HG02884 (cell line): ENCODE measurements around the gene MYBBP1A.

ENCODE experiments used
- ATAC-seq: cut with Tn5 transposase; IDR thresholded peaks from one replicate; pipeline ENCODE4 v1.9.1; 2021; ENCODE audit warnings: mild to moderate bottlenecking, moderate library complexity; ENCODE audit not compliant: unreplicated experiment

Gene MYBBP1A

GRCh38 chr17:4505187-4505586 is 50.0 kb downstream of the MYBBP1A start:
- no peak for ATAC-seq

DNA sequence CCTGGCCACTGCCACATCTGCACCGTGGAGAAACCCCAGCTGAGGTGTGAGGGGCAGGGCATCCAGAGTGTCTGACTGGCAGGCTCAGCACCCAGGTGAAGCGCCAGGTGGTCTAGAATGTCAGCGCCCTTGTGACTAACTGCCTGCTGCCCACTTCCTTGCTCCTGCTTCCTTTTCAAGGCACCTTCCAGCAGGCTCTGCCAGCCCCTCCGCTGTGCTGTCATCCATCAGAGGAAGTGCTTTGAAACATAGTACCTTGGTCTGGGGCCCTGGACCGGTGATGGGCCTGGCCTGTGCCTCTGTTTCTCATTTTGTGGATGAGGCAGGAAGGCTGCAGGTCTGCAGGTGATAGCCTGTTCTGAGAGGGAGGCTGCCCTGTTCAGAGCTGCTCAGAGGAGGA is 51.0 kb downstream of the MYBBP1A start:
- no peak for ATAC-seq

- ATAC-seq = no peak
Measured at GRCh38 chr17:4503283-4504025, 51.7 kb downstream of the MYBBP1A start.

GRCh38 chr17:4502466-4503154 is 52.6 kb downstream of the MYBBP1A start:
- no peak for ATAC-seq

DNA sequence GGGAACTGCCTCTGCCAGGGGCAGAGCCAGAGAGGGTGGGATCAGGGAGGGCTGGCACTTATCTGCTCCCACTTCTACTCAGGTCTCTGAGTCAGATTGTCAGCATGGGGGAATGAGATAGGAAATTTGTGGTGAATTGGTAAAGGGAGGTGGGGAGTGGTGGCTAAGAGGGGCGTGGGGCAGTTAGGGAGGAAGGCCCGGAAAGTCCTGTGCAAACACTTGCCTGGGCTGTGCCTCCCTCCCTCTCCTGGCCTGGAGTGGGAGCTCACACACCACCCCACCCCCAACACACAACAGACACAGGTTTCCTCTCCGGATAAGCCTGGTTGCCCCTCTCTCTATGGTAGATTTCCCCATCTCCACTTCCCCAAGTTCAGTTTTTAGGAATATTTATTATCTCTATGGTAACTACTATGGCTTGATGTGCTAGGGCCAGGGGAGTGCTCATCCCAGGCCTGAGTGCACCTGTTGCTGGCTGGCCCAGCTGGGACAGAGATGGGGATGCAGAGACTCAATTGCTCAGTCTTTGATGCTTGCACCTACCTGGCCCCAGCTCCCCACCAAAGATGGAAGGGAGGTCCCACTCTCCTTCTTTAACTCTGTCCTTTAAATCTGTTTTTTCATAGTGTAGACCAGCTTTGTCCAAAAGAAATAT is 53.8 kb downstream of the MYBBP1A start:
- no peak for ATAC-seq

GRCh38 chr17:4500191-4500571 is 55.0 kb downstream of the MYBBP1A start:
- ATAC-seq = no peak

DNA sequence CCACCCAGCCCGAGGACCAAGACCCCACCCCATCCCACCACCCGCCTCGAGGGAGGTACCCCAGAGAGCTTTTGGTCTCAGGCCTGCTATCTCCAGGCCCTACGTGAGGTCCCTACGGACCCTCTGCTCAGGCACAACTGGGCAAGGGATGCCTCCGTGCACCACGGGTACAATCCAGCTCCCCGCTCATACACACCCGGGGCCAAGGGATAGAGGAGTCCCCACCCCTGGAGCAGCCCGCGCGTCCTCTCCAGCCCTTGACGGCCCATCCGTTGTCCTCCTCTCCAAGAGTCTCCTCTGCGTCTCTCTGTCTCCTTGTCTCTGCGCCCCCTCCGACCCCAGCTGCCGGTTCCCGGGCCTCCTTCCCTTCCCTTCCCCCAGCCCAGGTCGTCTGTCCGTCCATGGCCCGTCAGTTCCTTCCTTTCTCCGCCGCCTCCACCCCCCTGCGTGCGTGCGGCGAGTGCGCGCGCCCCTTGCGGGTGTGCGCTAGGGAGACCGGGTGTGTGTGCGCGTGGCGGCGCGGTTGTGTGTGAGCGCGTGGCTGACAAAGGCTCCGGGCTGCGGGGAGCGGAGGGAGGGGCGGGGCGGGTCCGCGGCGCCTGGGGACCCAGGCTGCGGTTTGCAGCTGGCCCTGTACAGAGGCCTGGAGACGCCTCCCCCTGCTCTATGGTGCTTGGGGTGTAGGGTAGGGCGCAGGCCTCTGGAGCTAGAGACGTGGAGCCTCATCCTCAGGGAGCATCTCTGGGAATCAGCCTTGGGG is 55.6 kb downstream of the MYBBP1A start:
- ATAC-seq = no peak

GRCh38 chr17:4498461-4499397 is 56.5 kb downstream of the MYBBP1A start, which contains the start of gene SPNS2:
TSS of gene SPNS2 (plus strand) at chr17:4498881. CDS start at chr17:4499048, 167 bp downstream.
- no peak for ATAC-seq

- no peak for ATAC-seq
Measured at GRCh38 chr17:4497101-4497824, 57.9 kb downstream of the MYBBP1A start.

GRCh38 chr17:4492721-4493561 is 62.2 kb downstream of the MYBBP1A start:
- no peak for ATAC-seq

- ATAC-seq = no peak
Measured at GRCh38 chr17:4490637-4491061, 64.5 kb downstream of the MYBBP1A start.

- ATAC-seq = no peak
Measured at GRCh38 chr17:4490109-4490591, 65.0 kb downstream of the MYBBP1A start.

- ATAC-seq = no peak
Measured at GRCh38 chr17:4488989-4489595, 66.1 kb downstream of the MYBBP1A start.
